GM18867 (cell line): ENCODE measurements around the gene DNASE1L2.

ENCODE experiments used
- ATAC-seq: cut with Tn5 transposase; IDR thresholded peaks from one replicate; pipeline ENCODE4 v1.9.1; 2021; ENCODE audit warnings: mild to moderate bottlenecking, moderate library complexity; ENCODE audit not compliant: unreplicated experiment

The DNASE1L2 gene

GRCh38 chr16:2284001-2284770 is 47.9 kb downstream of the DNASE1L2 start:
- no peak for ATAC-seq

GRCh38 chr16:2284797-2285576 is 48.7 kb downstream of the DNASE1L2 start:
- ATAC-seq, result no peak

GRCh38 chr16:2285731-2286191 is 49.5 kb downstream of the DNASE1L2 start:
- ATAC-seq, result no peak

GRCh38 chr16:2286550-2286949 is 50.3 kb downstream of the DNASE1L2 start:
- ATAC-seq, result no peak

- no peak for ATAC-seq
Observed at GRCh38 chr16:2287916-2288547, 51.8 kb downstream of the DNASE1L2 start.
